Spleen (tissue), 11 donors: ENCODE measurements around the gene DLST. TPM values are rescaled to one million over a fixed set of nuclear protein-coding genes. Genes with fewer than 3 reads are reported as not detected.

Experiments used
- DNase-seq: peaks from one replicate; pipeline ENCODE4 v3.0.0-alpha.2; 2020
- H3K27ac ChIP-seq, 8 donors: fragments of 200-600 bp; sonication (generic) in 7 of 8; 1 replicate in 4 of 8; 2 replicates in 4 of 8; pipeline versions ENCODE4 v1.5.0 to v1.8.0; 2016 to 2021; ENCODE audit warnings: inconsistent platforms in 4 of 8, mild to moderate bottlenecking in 4 of 8, moderate library complexity in 1 of 8
- H3K27me3 ChIP-seq, 7 donors: fragments of 200-600 bp; sonication (generic) in 6 of 7; replicated peaks in 1 of 7; 1 replicate in 4 of 7; 2 replicates in 3 of 7; pipeline versions ENCODE4 v1.5.0 to v1.8.0; 2016 to 2021; ENCODE audit warnings: inconsistent platforms in 3 of 7, mild to moderate bottlenecking in 1 of 7
- H3K36me3 ChIP-seq, 6 donors: fragments of 200-600 bp; sonication (generic) in 5 of 6; 1 replicate in 4 of 6; 2 replicates in 2 of 6; pipeline versions ENCODE4 v1.5.0 to v1.8.0; 2016 to 2021; ENCODE audit warnings: inconsistent platforms in 2 of 6
- H3K4me1 ChIP-seq, 6 donors: fragments of 200-600 bp; sonication (generic) in 5 of 6; 1 replicate in 3 of 6; 2 replicates in 3 of 6; pipeline versions ENCODE4 v1.5.0 to v1.8.0; 2016 to 2021; ENCODE audit warnings: inconsistent platforms in 3 of 6
- H3K4me3 ChIP-seq, 8 donors: fragments of 200-600 bp; sonication (generic) in 7 of 8; 1 replicate in 4 of 8; 2 replicates in 4 of 8; pipeline versions ENCODE4 v1.5.0 to v1.8.0; 2016 to 2021; ENCODE audit warnings: inconsistent platforms in 4 of 8, mild to moderate bottlenecking in 4 of 8, moderate library complexity in 2 of 8
- H3K9me3 ChIP-seq, 8 donors: fragments of 200-600 bp; sonication (generic) in 7 of 8; 1 replicate in 4 of 8; 2 replicates in 4 of 8; pipeline versions ENCODE4 v1.5.0 to v1.8.0; 2016 to 2021; ENCODE audit warnings: inconsistent platforms in 4 of 8
- POLR2A ChIP-seq, 3 donors: fragments of 450-650 bp; IDR thresholded peaks; one replicate each; pipeline ENCODE4 v1.5.1; 2017; ENCODE audit warnings: antibody characterized with exemption in 3 of 3, mild to moderate bottlenecking in 1 of 3
- POLR2AphosphoS5 ChIP-seq, 3 donors: sonication (generic); formaldehyde crosslinking; IDR thresholded peaks; one replicate each; pipeline ENCODE4 v1.5.1; 2017; ENCODE audit warnings: antibody characterized with exemption in 3 of 3
- WGBS, 5 donors: extraction: QIAGEN DNeasy Blood & Tissue Kit in 3 of 5; methylation state at CpG; one replicate each; pipeline versions ENCODE4 v1.1.5 to v1.1.7; 2013 to 2018; 5-methylcytosine and 5-hydroxymethylcytosine counted together
- intact Hi-C: fragments of 100-400 bp; cut with DNase I; formaldehyde crosslinking; loops from one replicate; pipeline ENCODE4 v1.15.0; 2023; ENCODE audit warnings: low total_unique reads
- polyA plus RNA-seq, 3 donors: library from polyadenylated mRNA; stranded (reverse); fragments of 200-250 nt; gene quantifications; one replicate each; pipeline ENCODE4 v1.2.1, GENCODE V29; 2013
- total RNA-seq, 7 donors: library from RNA; depleted of rRNA in 3 of 7; stranded (reverse); fragments of >200 nt in 3 of 7; fragmentation: NEBNext Ultra II Directional in 4 of 7; extraction: Animal tissue kit (Norgen Biotek cat#: 25700) in 4 of 7; gene quantifications; one replicate each; pipeline versions ENCODE4 v1.1.0 to v1.2.1, GENCODE V29; 2016 to 2021
- TF ChIP-seq, protein P1 (sequence below), 11 experiments: fragments of 200-600 bp in 7 of 11; fragments of 450-650 bp in 4 of 11; sonication (generic) in 4 of 11; IDR thresholded peaks in 8 of 11; conservative IDR thresholded peaks in 3 of 11; 1 replicate in 7 of 11; 2 replicates in 4 of 11; pipeline versions ENCODE4 v1.4.0 to v1.8.0; 2016 to 2021; ENCODE audit warnings: antibody characterized with exemption in 11 of 11, inconsistent platforms in 4 of 11, mild to moderate bottlenecking in 1 of 11
- donor health status: healthy with polysubstance abuse.
- donor health status: DM: no; HTN: no; CAD: no; lungs with moderate emphysema.
- donor health status: DM: no; HTN: no; CAD: no.
- donor health status: Bipolar disorder and iron deficiency.
- donor health status: healthy.
- donor health status: DM: no; HTN: no; CAD: no.
- donor health status: DM: yes; HTN: yes; CAD: no.

Gene DLST
- total and polyA plus RNA-seq, 10 donors: 33.1 to 80.0 (median 74.7) TPM

- no peaks in the 10 kb centered on the region for H3K9me3 ChIP-seq
- DNase-seq: no peak
- peak overlapping the region in 7 of 8 donors; percentile 44 to 86 (median 84) for H3K27ac ChIP-seq
- H3K4me3 ChIP-seq: no peak overlapping the region
- H3K27me3 ChIP-seq: no peaks in the 10 kb centered on the region
- intact Hi-C loops: no loop called here
- peaks cover 0 to 47% (median 12%) of the 10 kb centered on the region in 6 donors for H3K36me3 ChIP-seq
- no peak for TF ChIP-seq POLR2A (IDR thresholded peaks at IDR 0.05)
- no peak for TF ChIP-seq POLR2AphosphoS5 (IDR thresholded peaks at IDR 0.05)
- TF ChIP-seq, protein P1, sequence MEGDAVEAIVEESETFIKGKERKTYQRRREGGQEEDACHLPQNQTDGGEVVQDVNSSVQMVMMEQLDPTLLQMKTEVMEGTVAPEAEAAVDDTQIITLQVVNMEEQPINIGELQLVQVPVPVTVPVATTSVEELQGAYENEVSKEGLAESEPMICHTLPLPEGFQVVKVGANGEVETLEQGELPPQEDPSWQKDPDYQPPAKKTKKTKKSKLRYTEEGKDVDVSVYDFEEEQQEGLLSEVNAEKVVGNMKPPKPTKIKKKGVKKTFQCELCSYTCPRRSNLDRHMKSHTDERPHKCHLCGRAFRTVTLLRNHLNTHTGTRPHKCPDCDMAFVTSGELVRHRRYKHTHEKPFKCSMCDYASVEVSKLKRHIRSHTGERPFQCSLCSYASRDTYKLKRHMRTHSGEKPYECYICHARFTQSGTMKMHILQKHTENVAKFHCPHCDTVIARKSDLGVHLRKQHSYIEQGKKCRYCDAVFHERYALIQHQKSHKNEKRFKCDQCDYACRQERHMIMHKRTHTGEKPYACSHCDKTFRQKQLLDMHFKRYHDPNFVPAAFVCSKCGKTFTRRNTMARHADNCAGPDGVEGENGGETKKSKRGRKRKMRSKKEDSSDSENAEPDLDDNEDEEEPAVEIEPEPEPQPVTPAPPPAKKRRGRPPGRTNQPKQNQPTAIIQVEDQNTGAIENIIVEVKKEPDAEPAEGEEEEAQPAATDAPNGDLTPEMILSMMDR (IDR thresholded peaks at IDR 0.05 in 8 of 11, conservative IDR thresholded peaks at IDR 0.05 in 3 of 11): no peak
- 61 to 77% (median 72%) methylated on average over 7 of the region's 7 CpGs for WGBS, 5 donors
- peaks cover 29 to 60% (median 40%) of the 10 kb centered on the region in 6 donors for H3K4me1 ChIP-seq
Measured at GRCh38 chr14:74835645-74836250, 46.0 kb upstream of the DLST start.

- Histone ChIP-seq H3K27ac (peak overlapping the region; percentile 44 to 86 (median 80)), H3K4me3 (no peak overlapping the region), H3K27me3 (no peaks in the 10 kb centered on the region), H3K4me1 (peaks cover 35 to 67% (median 47%) of the 10 kb centered on the region in 6 donors), H3K36me3 (peaks cover 0 to 43% (median 9%) of the 10 kb centered on the region in 6 donors), H3K9me3 (no peaks in the 10 kb centered on the region)
- 89 to 98% (median 95%) methylated on average over 1 of the region's 1 CpG for WGBS, 5 donors
- intact Hi-C loops: no loop called here
- DNase-seq: no peak
- TF ChIP-seq, protein P1 (IDR thresholded peaks at IDR 0.05 in 8 of 11, conservative IDR thresholded peaks at IDR 0.05 in 3 of 11): no peak
- no peak for TF ChIP-seq POLR2A (IDR thresholded peaks at IDR 0.05)
- TF ChIP-seq POLR2AphosphoS5 (IDR thresholded peaks at IDR 0.05): no peak
Measured at GRCh38 chr14:74836251-74836960, 45.3 kb upstream of the DLST start.

DNA sequence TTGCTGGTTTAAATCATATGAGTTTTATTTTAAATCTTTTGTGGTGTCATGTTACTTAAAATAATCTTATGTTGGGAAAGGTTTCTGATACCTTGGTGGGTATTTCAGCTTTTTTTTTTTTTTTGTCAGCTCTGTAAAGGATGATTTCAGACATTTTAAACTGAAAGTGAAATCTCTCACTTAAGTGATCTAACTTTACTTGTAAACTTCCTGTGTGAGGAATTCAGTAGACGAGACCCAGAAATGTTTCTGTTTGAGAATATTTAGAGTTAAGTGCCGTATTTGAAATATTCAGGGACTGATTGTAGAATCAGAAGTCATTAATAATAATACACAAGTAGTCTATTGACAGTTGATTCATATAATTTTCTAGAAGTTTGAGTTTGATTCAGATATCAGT is 43.5 kb upstream of the DLST start:
- H3K27ac ChIP-seq: peak overlapping the region; percentile 66 to 88 (median 84)
- 2 to 30% (median 14%) methylated on average over 2 of the region's 2 CpGs for WGBS, 5 donors

More for the DNA sequence above, 43.5 kb upstream of the DLST start:
- Histone ChIP-seq H3K9me3 (no peaks in the 10 kb centered on the region), H3K27me3 (no peaks in the 10 kb centered on the region), H3K4me3 (peak overlapping the region in 2 of 8 donors; percentile 2 to 9), H3K36me3 (peaks cover 0 to 26% (median 6%) of the 10 kb centered on the region in 6 donors), H3K4me1 (peaks cover 37 to 83% (median 56%) of the 10 kb centered on the region in 6 donors)
- no peak for DNase-seq
- TF ChIP-seq POLR2AphosphoS5 (IDR thresholded peaks at IDR 0.05) (no peak), POLR2A (IDR thresholded peaks at IDR 0.05) (no peak)
- TF ChIP-seq, protein P1 (IDR thresholded peaks at IDR 0.05 in 8 of 11, conservative IDR thresholded peaks at IDR 0.05 in 3 of 11): no peak
- intact Hi-C loops: no loop called here
